GM21529 (cell line): ENCODE measurements around the gene COX6B2.

Experiments
- ATAC-seq: cut with Tn5 transposase; IDR thresholded peaks from one replicate; pipeline ENCODE4 v1.9.1; 2021; ENCODE audit not compliant: unreplicated experiment

Gene COX6B2

GRCh38 chr19:55362990-55363716 is 8.6 kb upstream of the COX6B2 start, which contains the start of gene GARIN5B:
GARIN5B (minus strand) TSS chr19:55363260; CDS start chr19:55363066, 194 bp downstream.
- ATAC-seq = no peak

- no peak for ATAC-seq
Measured at GRCh38 chr19:55362174-55362989, 7.9 kb upstream of the COX6B2 start.

- no peak for ATAC-seq
Measured at GRCh38 chr19:55360902-55361301, 6.4 kb upstream of the COX6B2 start.

- ATAC-seq = no peak
Measured at GRCh38 chr19:55358943-55359908, 4.7 kb upstream of the COX6B2 start.

- ATAC-seq = no peak
Measured at GRCh38 chr19:55358493-55358892, 4.0 kb upstream of the COX6B2 start.

- no peak for ATAC-seq
Measured at GRCh38 chr19:55355213-55355821, 798 bp upstream of the COX6B2 start.

GRCh38 chr19:55353803-55354697 is 469 bp downstream of the COX6B2 start:
- ATAC-seq = no peak

GRCh38 chr19:55353356-55353802 is 1.1 kb downstream of the COX6B2 start:
- ATAC-seq = no peak

- ATAC-seq = no peak
Measured at GRCh38 chr19:55352549-55353145, 1.9 kb downstream of the COX6B2 start.

GRCh38 chr19:55352040-55352439 is 2.5 kb downstream of the COX6B2 start:
- no peak for ATAC-seq

GRCh38 chr19:55350620-55351315 is 3.8 kb downstream of the COX6B2 start:
- ATAC-seq = no peak

- no peak for ATAC-seq
Measured at GRCh38 chr19:55348317-55349034, 6.0 kb downstream of the COX6B2 start.

GRCh38 chr19:55347442-55348009 is 7.0 kb downstream of the COX6B2 start:
- no peak for ATAC-seq

- ATAC-seq = no peak
Measured at GRCh38 chr19:55346725-55347441, 7.6 kb downstream of the COX6B2 start.

- no peak for ATAC-seq
Measured at GRCh38 chr19:55345818-55346724, 8.4 kb downstream of the COX6B2 start.
